Neuronal stem cell (in vitro differentiated cells): ENCODE measurements around the gene BLVRA.
A peak's percentile ranks its signal among the peaks of the same experiment; 100 is the strongest.
"Not testable (repeated sequence)": the region's sequence is repeated elsewhere in the genome, so short reads cannot be mapped to it uniquely, and the experiment has no call there.

Source experiments
- DNase-seq: peaks from one replicate; pipeline ENCODE4 v3.0.0-alpha.2; 2013; ENCODE audit warnings: low spot score
- H2AFZ ChIP-seq: one replicate; pipeline ENCODE4 v1.6.1; 2013; ENCODE audit warnings: mild to moderate bottlenecking, low read length, inconsistent platforms
- H2AK5ac ChIP-seq: 2 replicates; pipeline ENCODE4 v1.6.1; 2013; ENCODE audit warnings: low read depth, mild to moderate bottlenecking, inconsistent platforms, low read length, moderate library complexity, mixed read lengths
- H2BK120ac ChIP-seq: 2 replicates; pipeline ENCODE4 v1.6.1; 2013; ENCODE audit warnings: low read depth, mild to moderate bottlenecking, inconsistent platforms, low read length, moderate library complexity, mixed read lengths
- H2BK12ac ChIP-seq: one replicate; pipeline ENCODE4 v1.6.1; 2013; ENCODE audit warnings: low read length, inconsistent platforms
- H2BK15ac ChIP-seq: 2 replicates; pipeline ENCODE4 v1.6.1; 2013; ENCODE audit warnings: mild to moderate bottlenecking, low read length, inconsistent platforms, mixed read lengths
- H2BK5ac ChIP-seq: one replicate; pipeline ENCODE4 v1.6.1; 2013; ENCODE audit warnings: inconsistent platforms, mild to moderate bottlenecking, low read length, moderate library complexity
- H3K14ac ChIP-seq: one replicate; pipeline ENCODE4 v1.6.1; 2013; ENCODE audit warnings: low read length, inconsistent platforms
- H3K18ac ChIP-seq: 2 replicates; pipeline ENCODE4 v1.6.1; 2013; ENCODE audit warnings: low read length, inconsistent platforms
- H3K23ac ChIP-seq: 2 replicates; pipeline ENCODE4 v1.6.1; 2013; ENCODE audit warnings: low read depth, mild to moderate bottlenecking, mixed read lengths, low read length, inconsistent platforms; ENCODE audit not compliant: poor library complexity
- H3K27ac ChIP-seq: replicated peaks from 3 replicates; pipeline ENCODE4 v1.5.1; 2013; ENCODE audit warnings: low read length, inconsistent platforms
- H3K27me3 ChIP-seq, 3 experiments: 2 replicates each; pipeline ENCODE4 v1.6.1; 2013; ENCODE audit warnings: low read length in 3 of 3, mild to moderate bottlenecking in 2 of 3, inconsistent platforms in 1 of 3, low read depth in 1 of 3, mixed read lengths in 1 of 3, moderate library complexity in 1 of 3; ENCODE audit not compliant: control insufficient read depth in 3 of 3, insufficient read depth in 3 of 3
- H3K36me3 ChIP-seq, 2 donors: replicated peaks in 1 of 2; 2 replicates each; pipeline ENCODE4 v1.6.1; 2013; ENCODE audit warnings: low read length in 2 of 2; ENCODE audit not compliant: control insufficient read depth in 2 of 2, insufficient read depth in 2 of 2
- H3K4ac ChIP-seq: 2 replicates; pipeline ENCODE4 v1.6.1; 2013; ENCODE audit warnings: inconsistent platforms, mild to moderate bottlenecking, low read length, moderate library complexity
- H3K4me1 ChIP-seq, 2 donors: 1 replicate in 1 of 2; 2 replicates in 1 of 2; pipeline ENCODE4 v1.6.1; 2013; ENCODE audit warnings: low read length in 2 of 2, low read depth in 1 of 2; ENCODE audit not compliant: control insufficient read depth in 2 of 2, insufficient read depth in 1 of 2
- H3K4me2 ChIP-seq: one replicate; pipeline ENCODE4 v1.6.1; 2013; ENCODE audit warnings: mild to moderate bottlenecking, low read length, inconsistent platforms; ENCODE audit not compliant: insufficient read depth, poor library complexity, severe bottlenecking
- H3K4me3 ChIP-seq, 2 donors: 2 replicates each; pipeline ENCODE4 v1.5.1; 2013; ENCODE audit warnings: low read length in 2 of 2, mild to moderate bottlenecking in 2 of 2, inconsistent platforms in 1 of 2, moderate library complexity in 1 of 2
- H3K79me1 ChIP-seq: one replicate; pipeline ENCODE4 v1.6.1; 2013; ENCODE audit warnings: low read depth, mild to moderate bottlenecking, inconsistent platforms, low read length, moderate library complexity
- H3K9ac ChIP-seq: one replicate; pipeline ENCODE4 v1.6.1; 2013; ENCODE audit warnings: mild to moderate bottlenecking, low read depth, low read length, inconsistent platforms; ENCODE audit not compliant: poor library complexity
- H3K9me3 ChIP-seq, 2 donors: replicated peaks in 1 of 2; 2 replicates each; pipeline versions ENCODE3 to v1.6.1; 2013; ENCODE audit warnings: low read length in 2 of 2, mild to moderate bottlenecking in 2 of 2, inconsistent platforms in 1 of 2, low read depth in 1 of 2, mixed read lengths in 1 of 2, moderate library complexity in 1 of 2; ENCODE audit not compliant: control insufficient read depth in 2 of 2, insufficient read depth in 1 of 2
- H4K8ac ChIP-seq: one replicate; pipeline ENCODE4 v1.6.1; 2013; ENCODE audit warnings: low read depth, mild to moderate bottlenecking, inconsistent platforms, low read length, moderate library complexity
- H4K91ac ChIP-seq: one replicate; pipeline ENCODE4 v1.6.1; 2013; ENCODE audit warnings: low read length, low read depth, mild to moderate bottlenecking, inconsistent platforms; ENCODE audit not compliant: poor library complexity
- WGBS, 2 donors: extraction: QIAGEN DNeasy Blood & Tissue Kit; methylation state at CpG; one replicate each; pipeline ENCODE4 v1.1.7; 2013; ENCODE audit warnings: missing lambda C conversion rate in 2 of 2, mixed read lengths in 1 of 2; ENCODE audit not compliant: insufficient read length in 2 of 2, insufficient replicate concordance in 1 of 2; ENCODE audit errors: extremely low coverage in 2 of 2; 5-methylcytosine and 5-hydroxymethylcytosine counted together

Gene BLVRA

DNA sequence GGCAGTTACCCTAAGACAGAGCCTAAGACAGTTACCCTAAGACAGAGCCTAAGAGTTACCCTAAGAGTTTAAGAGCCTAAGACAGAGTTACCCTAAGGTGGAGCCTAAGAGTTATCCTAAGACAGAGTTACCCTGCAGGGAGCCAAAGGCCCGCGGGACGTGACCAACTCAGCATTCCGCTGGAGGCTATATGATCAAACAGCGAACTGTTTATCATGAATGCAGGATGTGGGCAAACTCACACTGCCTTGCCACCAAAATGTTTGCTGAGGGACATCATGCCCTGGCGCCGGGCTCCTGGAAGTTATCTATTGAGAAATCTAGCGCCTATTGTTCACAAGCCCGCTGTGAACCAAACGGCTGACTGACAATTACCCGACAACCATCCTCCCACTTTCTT is 49.9 kb downstream of the BLVRA start:
- Histone ChIP-seq H3K4me3 (no peak overlapping the region), H2BK120ac (no peak overlapping the region), H2BK12ac (no peak overlapping the region), H2BK15ac (no peak overlapping the region), H3K18ac (no peak overlapping the region), H3K4me1 (peaks cover 0 to 4% of the 10 kb centered on the region in 2 donors), H3K27ac (no peak overlapping the region), H3K79me1 (no peaks in the 10 kb centered on the region), H4K8ac (no peak overlapping the region), H3K9ac (peak overlapping the region; percentile 79), H3K14ac (no peak overlapping the region), H3K23ac (no peak overlapping the region), H3K36me3 (peaks cover 3 to 13% of the 10 kb centered on the region in 2 donors), H3K4me2 (no peak overlapping the region), H3K4ac (no peak overlapping the region), H2AFZ (no peak overlapping the region), H2AK5ac (no peak overlapping the region), H3K27me3 (no peaks in the 10 kb centered on the region), H2BK5ac (no peak overlapping the region), H3K9me3 (no peaks in the 10 kb centered on the region), H4K91ac (no peak overlapping the region)
- DNase-seq, result no peak
- no CpG with 5 or more reads among the region's 11 CpGs for WGBS, 2 donors

DNA sequence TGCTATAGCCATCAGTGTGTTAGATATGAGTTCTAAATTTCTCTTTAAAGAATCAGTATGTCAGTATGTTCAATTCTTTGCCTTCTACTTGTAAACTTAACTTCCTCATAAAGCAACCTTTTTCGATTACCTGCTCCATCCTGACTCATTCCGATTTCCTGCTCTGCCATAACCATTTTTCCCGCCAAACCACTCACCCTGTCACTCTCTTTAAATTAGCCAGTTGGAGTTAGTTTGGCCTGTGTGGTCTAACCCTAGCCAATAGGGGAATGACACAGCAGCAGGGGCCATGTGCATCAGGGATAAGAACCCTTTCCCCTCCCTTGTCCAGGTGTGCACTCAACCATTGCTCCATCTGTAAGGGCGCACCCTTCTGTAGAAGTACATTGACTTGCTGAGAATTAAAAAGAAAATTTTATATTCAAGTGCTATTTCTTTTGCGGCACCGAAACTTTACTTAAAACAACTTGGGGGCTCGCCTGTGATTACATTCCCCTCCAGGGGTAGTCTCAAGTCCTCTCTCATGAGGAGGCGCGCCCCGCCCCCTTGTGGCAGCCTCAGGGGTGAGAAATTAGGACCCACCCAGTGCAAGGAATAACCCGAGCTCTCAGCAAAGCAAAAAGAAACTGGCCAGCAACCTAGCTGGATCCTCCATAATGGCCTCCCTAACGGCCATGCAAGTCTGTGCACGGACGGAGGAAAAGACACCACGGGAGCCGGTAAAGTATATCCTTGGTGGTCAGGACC is 51.9 kb downstream of the BLVRA start:
- H2BK5ac ChIP-seq, H3K18ac ChIP-seq, H3K23ac ChIP-seq, H3K79me1 ChIP-seq, H2AFZ ChIP-seq, H2BK120ac ChIP-seq, H3K4me1 ChIP-seq, H3K9me3 ChIP-seq, H2AK5ac ChIP-seq, H4K91ac ChIP-seq, H3K36me3 ChIP-seq, H3K9ac ChIP-seq, H3K4ac ChIP-seq, H2BK12ac ChIP-seq, H3K4me3 ChIP-seq, H3K14ac ChIP-seq, H3K27me3 ChIP-seq, H3K4me2 ChIP-seq, H4K8ac ChIP-seq, H3K27ac ChIP-seq, DNase-seq, H2BK15ac ChIP-seq: not testable (repeated sequence)
- no CpG with 5 or more reads among the region's 16 CpGs for WGBS, 2 donors

DNA sequence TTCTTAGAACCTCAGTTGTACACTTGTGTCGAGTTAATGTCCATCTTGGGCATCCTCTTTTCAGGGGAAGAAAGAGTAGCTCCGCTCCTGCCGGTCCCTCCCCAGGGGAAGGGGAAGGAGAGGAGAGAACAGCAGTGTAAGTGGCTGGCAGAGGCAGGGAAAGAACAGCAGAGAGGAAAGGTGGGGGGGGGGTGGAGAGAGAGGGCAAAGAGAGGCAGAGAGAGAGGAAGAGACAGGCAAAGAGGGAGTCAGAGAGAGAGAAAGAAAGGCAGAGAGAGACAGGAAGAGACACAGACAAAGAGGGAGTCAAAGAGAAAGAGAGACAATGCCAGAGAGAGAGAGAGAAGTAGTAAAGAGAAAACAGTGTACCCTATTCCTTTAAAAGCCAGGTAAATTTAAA is 56.9 kb downstream of the BLVRA start:
- H2BK12ac ChIP-seq, result no peak overlapping the region
- no peaks in the 10 kb centered on the region for H3K79me1 ChIP-seq
- H2BK120ac ChIP-seq, result no peak overlapping the region
- H3K27ac ChIP-seq, result no peak overlapping the region
- no peak overlapping the region for H3K4me3 ChIP-seq
- no CpG with 5 or more reads among the region's 3 CpGs for WGBS, 2 donors
- no peak overlapping the region for H3K14ac ChIP-seq
- DNase-seq, result no peak
- no peak overlapping the region for H4K91ac ChIP-seq
- H3K27me3 ChIP-seq, result peaks cover 0 to 16% (median 0%) of the 10 kb centered on the region in 3 experiments
- H3K9me3 ChIP-seq, result no peaks in the 10 kb centered on the region
- H3K9ac ChIP-seq, result no peak overlapping the region
- H2BK5ac ChIP-seq, result no peak overlapping the region
- H3K18ac ChIP-seq, result no peak overlapping the region
- no peak overlapping the region for H3K23ac ChIP-seq
- no peaks in the 10 kb centered on the region for H3K4me1 ChIP-seq
- no peak overlapping the region for H3K4ac ChIP-seq
- no peak overlapping the region for H3K4me2 ChIP-seq
- H3K36me3 ChIP-seq, result no peaks in the 10 kb centered on the region
- no peak overlapping the region for H4K8ac ChIP-seq
- H2AK5ac ChIP-seq, result no peak overlapping the region
- H2BK15ac ChIP-seq, result no peak overlapping the region
- H2AFZ ChIP-seq, result peak overlapping the region; percentile 20

GRCh38 chr7:43816046-43816797 is 57.7 kb downstream of the BLVRA start:
- H4K8ac ChIP-seq, H2BK12ac ChIP-seq, H2BK120ac ChIP-seq, H2BK15ac ChIP-seq, H3K4me2 ChIP-seq, H3K23ac ChIP-seq, H2BK5ac ChIP-seq, H3K36me3 ChIP-seq, H3K14ac ChIP-seq, H3K4me3 ChIP-seq, H3K9me3 ChIP-seq, H3K4ac ChIP-seq, H2AFZ ChIP-seq, H3K4me1 ChIP-seq, H2AK5ac ChIP-seq, H3K18ac ChIP-seq, DNase-seq, H4K91ac ChIP-seq, H3K27ac ChIP-seq, H3K79me1 ChIP-seq, H3K9ac ChIP-seq: not testable (repeated sequence)
- no CpG with 5 or more reads among the region's 2 CpGs for WGBS, 2 donors
- peaks cover 0 to 20% (median 0%) of the 10 kb centered on the region in 3 experiments for H3K27me3 ChIP-seq
